ENCODE results near the gene CHKA.

CHKA gene

GRCh38 chr11:68121067-68121899 lies at the start of gene CHKA:
CHKA (minus strand) TSS chr11:68121388; CDS start chr11:68121177, 211 bp downstream.
- peaks cover 5% of the 10 kb centered on the region for H3K27me3 Mint-ChIP-seq (ENCODE audit: low read depth)
- DNase-seq (ENCODE audit: low spot score), result peak; percentile 93
- peaks cover 17% of the 10 kb centered on the region for H3K4me1 Mint-ChIP-seq (ENCODE audit: low read depth)
- no peaks in the 10 kb centered on the region for H3K9me3 Mint-ChIP-seq
- H3K4me3 Mint-ChIP-seq, result peak within 1 kb of the TSS; percentile 84
- H3K36me3 Mint-ChIP-seq (ENCODE audit: low read depth), result no peaks in the 10 kb centered on the region
- H3K27ac Mint-ChIP-seq, result peak within 1 kb of the TSS; percentile 88

- Mint-ChIP-seq H3K9me3 (no peaks in the 10 kb centered on the region), H3K4me3 (no peak overlapping the region), H3K27ac (no peak overlapping the region), H3K36me3 (ENCODE audit: low read depth) (peaks cover 31% of the 10 kb centered on the region), H3K27me3 (ENCODE audit: low read depth) (no peaks in the 10 kb centered on the region), H3K4me1 (ENCODE audit: low read depth) (no peaks in the 10 kb centered on the region)
- DNase-seq (ENCODE audit: low spot score), result no peak
Observed at GRCh38 chr11:68169442-68169841, 48.3 kb upstream of the CHKA start.

GRCh38 chr11:68168694-68169093 lies 47.5 kb upstream of the CHKA start:
- Mint-ChIP-seq H3K27ac (no peak overlapping the region), H3K27me3 (ENCODE audit: low read depth) (no peaks in the 10 kb centered on the region), H3K9me3 (no peaks in the 10 kb centered on the region), H3K4me1 (ENCODE audit: low read depth) (no peaks in the 10 kb centered on the region), H3K4me3 (no peak overlapping the region), H3K36me3 (ENCODE audit: low read depth) (peaks cover 26% of the 10 kb centered on the region)
- no peak for DNase-seq (ENCODE audit: low spot score)

GRCh38 chr11:68167474-68167873 lies 46.3 kb upstream of the CHKA start:
- H3K27ac Mint-ChIP-seq, result no peak overlapping the region
- no peaks in the 10 kb centered on the region for H3K27me3 Mint-ChIP-seq (ENCODE audit: low read depth)
- H3K4me1 Mint-ChIP-seq (ENCODE audit: low read depth), result no peaks in the 10 kb centered on the region
- H3K4me3 Mint-ChIP-seq, result no peak overlapping the region
- no peak for DNase-seq (ENCODE audit: low spot score)
- peaks cover 19% of the 10 kb centered on the region for H3K36me3 Mint-ChIP-seq (ENCODE audit: low read depth)
- H3K9me3 Mint-ChIP-seq, result no peaks in the 10 kb centered on the region

GRCh38 chr11:68166969-68167368 lies 45.8 kb upstream of the CHKA start:
- peaks cover 19% of the 10 kb centered on the region for H3K36me3 Mint-ChIP-seq (ENCODE audit: low read depth)
- no peak overlapping the region for H3K27ac Mint-ChIP-seq

GRCh38 chr11:68165601-68166000 lies 44.4 kb upstream of the CHKA start:
- no peak overlapping the region for H3K27ac Mint-ChIP-seq
- H3K36me3 Mint-ChIP-seq (ENCODE audit: low read depth), result peaks cover 15% of the 10 kb centered on the region
- H3K4me3 Mint-ChIP-seq, result no peak overlapping the region
- no peaks in the 10 kb centered on the region for H3K27me3 Mint-ChIP-seq (ENCODE audit: low read depth)
- H3K9me3 Mint-ChIP-seq, result no peaks in the 10 kb centered on the region
- no peaks in the 10 kb centered on the region for H3K4me1 Mint-ChIP-seq (ENCODE audit: low read depth)
- no peak for DNase-seq (ENCODE audit: low spot score)

More at GRCh38 chr11:68166969-68167368, 45.8 kb upstream of the CHKA start:
- Mint-ChIP-seq H3K4me3 (no peak overlapping the region), H3K9me3 (no peaks in the 10 kb centered on the region), H3K4me1 (ENCODE audit: low read depth) (no peaks in the 10 kb centered on the region), H3K27me3 (ENCODE audit: low read depth) (no peaks in the 10 kb centered on the region)
- DNase-seq (ENCODE audit: low spot score), result no peak

- no peak overlapping the region for H3K4me3 Mint-ChIP-seq
- H3K27ac Mint-ChIP-seq, result no peak overlapping the region
- no peaks in the 10 kb centered on the region for H3K27me3 Mint-ChIP-seq (ENCODE audit: low read depth)
- no peak for DNase-seq (ENCODE audit: low spot score)
- no peaks in the 10 kb centered on the region for H3K4me1 Mint-ChIP-seq (ENCODE audit: low read depth)
- peaks cover 7% of the 10 kb centered on the region for H3K36me3 Mint-ChIP-seq (ENCODE audit: low read depth)
- no peaks in the 10 kb centered on the region for H3K9me3 Mint-ChIP-seq
Observed at GRCh38 chr11:68164437-68164836, 43.2 kb upstream of the CHKA start.

- H3K36me3 Mint-ChIP-seq (ENCODE audit: low read depth), result peaks cover 4% of the 10 kb centered on the region
Observed at GRCh38 chr11:68163691-68164090, 42.5 kb upstream of the CHKA start.

GRCh38 chr11:68160100-68160695 lies 39.0 kb upstream of the CHKA start:
- peaks cover 6% of the 10 kb centered on the region for H3K36me3 Mint-ChIP-seq (ENCODE audit: low read depth)
- H3K9me3 Mint-ChIP-seq, result no peaks in the 10 kb centered on the region
- no peak overlapping the region for H3K4me3 Mint-ChIP-seq
- no peaks in the 10 kb centered on the region for H3K27me3 Mint-ChIP-seq (ENCODE audit: low read depth)
- no peaks in the 10 kb centered on the region for H3K4me1 Mint-ChIP-seq (ENCODE audit: low read depth)
- no peak overlapping the region for H3K27ac Mint-ChIP-seq
- DNase-seq (ENCODE audit: low spot score), result no peak

More at GRCh38 chr11:68163691-68164090, 42.5 kb upstream of the CHKA start:
- Mint-ChIP-seq H3K9me3 (no peaks in the 10 kb centered on the region), H3K4me3 (no peak overlapping the region), H3K27ac (no peak overlapping the region), H3K4me1 (ENCODE audit: low read depth) (no peaks in the 10 kb centered on the region), H3K27me3 (ENCODE audit: low read depth) (no peaks in the 10 kb centered on the region)
- no peak for DNase-seq (ENCODE audit: low spot score)

- Mint-ChIP-seq H3K9me3 (no peaks in the 10 kb centered on the region), H3K27ac (no peak overlapping the region), H3K36me3 (ENCODE audit: low read depth) (peaks cover 6% of the 10 kb centered on the region), H3K27me3 (ENCODE audit: low read depth) (no peaks in the 10 kb centered on the region), H3K4me3 (no peak overlapping the region), H3K4me1 (ENCODE audit: low read depth) (no peaks in the 10 kb centered on the region)
- no peak for DNase-seq (ENCODE audit: low spot score)
Observed at GRCh38 chr11:68159665-68160064, 38.5 kb upstream of the CHKA start.

- H3K9me3 Mint-ChIP-seq, result no peaks in the 10 kb centered on the region
- no peak overlapping the region for H3K4me3 Mint-ChIP-seq
- peaks cover 6% of the 10 kb centered on the region for H3K36me3 Mint-ChIP-seq (ENCODE audit: low read depth)
- H3K27ac Mint-ChIP-seq, result no peak overlapping the region
- no peaks in the 10 kb centered on the region for H3K27me3 Mint-ChIP-seq (ENCODE audit: low read depth)
- DNase-seq (ENCODE audit: low spot score), result no peak
- no peaks in the 10 kb centered on the region for H3K4me1 Mint-ChIP-seq (ENCODE audit: low read depth)
Observed at GRCh38 chr11:68159161-68159560, 38.0 kb upstream of the CHKA start.

GRCh38 chr11:68158580-68158979 lies 37.4 kb upstream of the CHKA start:
- no peak overlapping the region for H3K27ac Mint-ChIP-seq
- no peaks in the 10 kb centered on the region for H3K27me3 Mint-ChIP-seq (ENCODE audit: low read depth)
- no peak overlapping the region for H3K4me3 Mint-ChIP-seq
- no peaks in the 10 kb centered on the region for H3K9me3 Mint-ChIP-seq
- H3K36me3 Mint-ChIP-seq (ENCODE audit: low read depth), result peaks cover 6% of the 10 kb centered on the region
- no peak for DNase-seq (ENCODE audit: low spot score)
- no peaks in the 10 kb centered on the region for H3K4me1 Mint-ChIP-seq (ENCODE audit: low read depth)

GRCh38 chr11:68153742-68154141 lies 32.6 kb upstream of the CHKA start:
- Mint-ChIP-seq H3K27ac (no peak overlapping the region), H3K4me3 (no peak overlapping the region), H3K27me3 (ENCODE audit: low read depth) (no peaks in the 10 kb centered on the region), H3K4me1 (ENCODE audit: low read depth) (no peaks in the 10 kb centered on the region), H3K36me3 (ENCODE audit: low read depth) (peaks cover 6% of the 10 kb centered on the region), H3K9me3 (no peaks in the 10 kb centered on the region)
- no peak for DNase-seq (ENCODE audit: low spot score)

- no peak overlapping the region for H3K4me3 Mint-ChIP-seq
- DNase-seq (ENCODE audit: low spot score), result no peak
- no peak overlapping the region for H3K27ac Mint-ChIP-seq
- H3K27me3 Mint-ChIP-seq (ENCODE audit: low read depth), result peaks cover 3% of the 10 kb centered on the region
- H3K4me1 Mint-ChIP-seq (ENCODE audit: low read depth), result no peaks in the 10 kb centered on the region
- no peaks in the 10 kb centered on the region for H3K36me3 Mint-ChIP-seq (ENCODE audit: low read depth)
- no peaks in the 10 kb centered on the region for H3K9me3 Mint-ChIP-seq
Observed at GRCh38 chr11:68150037-68150436, 28.8 kb upstream of the CHKA start.
